HG03571 (cell line): ENCODE measurements around the gene DRC1.

Experiments
- ATAC-seq: cut with Tn5 transposase; IDR thresholded peaks from one replicate; pipeline ENCODE4 v1.9.1; 2021; ENCODE audit not compliant: unreplicated experiment

The DRC1 gene

GRCh38 chr2:26475832-26476501 lies 74.2 kb downstream of the DRC1 start:
- ATAC-seq: no peak

DNA sequence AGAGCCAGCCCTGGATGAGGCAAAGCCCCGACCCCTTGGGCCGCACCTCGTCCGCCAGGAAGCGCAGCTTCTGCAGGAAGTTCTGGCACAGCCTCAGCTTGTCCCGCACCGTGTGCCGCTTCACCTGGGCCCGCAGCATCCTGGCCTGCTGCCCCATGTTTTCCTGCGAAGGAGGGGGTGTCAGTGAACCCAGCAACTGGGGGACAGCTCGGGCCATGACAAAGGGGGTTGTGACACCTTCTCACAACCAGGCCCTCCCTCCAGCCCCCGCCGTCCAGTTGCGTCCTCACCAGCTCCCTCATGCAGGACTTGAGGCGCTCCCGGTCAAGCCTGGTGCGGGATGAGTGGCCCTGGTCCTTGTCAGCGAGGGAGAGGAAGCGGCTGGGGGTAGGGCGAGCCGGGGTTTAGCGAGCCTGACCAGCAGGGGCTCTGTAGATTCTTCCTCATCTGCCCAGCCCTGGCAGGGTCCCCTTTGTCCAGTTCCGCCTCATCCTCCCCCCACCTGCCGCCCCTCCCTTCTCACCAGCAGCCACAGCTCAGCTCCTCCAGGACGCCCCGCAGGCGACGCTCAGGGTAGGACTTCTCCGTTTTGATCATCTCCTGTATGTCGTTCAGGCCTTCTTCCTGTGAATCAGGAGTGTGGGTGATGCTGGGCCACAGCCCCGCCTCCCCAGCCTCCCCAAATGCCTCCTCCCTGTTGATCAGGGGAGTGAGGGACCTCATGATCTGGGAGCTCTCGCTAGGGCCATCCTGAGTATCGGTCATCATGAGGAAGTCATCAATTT lies 75.6 kb downstream of the DRC1 start:
- ATAC-seq: no peak

DNA sequence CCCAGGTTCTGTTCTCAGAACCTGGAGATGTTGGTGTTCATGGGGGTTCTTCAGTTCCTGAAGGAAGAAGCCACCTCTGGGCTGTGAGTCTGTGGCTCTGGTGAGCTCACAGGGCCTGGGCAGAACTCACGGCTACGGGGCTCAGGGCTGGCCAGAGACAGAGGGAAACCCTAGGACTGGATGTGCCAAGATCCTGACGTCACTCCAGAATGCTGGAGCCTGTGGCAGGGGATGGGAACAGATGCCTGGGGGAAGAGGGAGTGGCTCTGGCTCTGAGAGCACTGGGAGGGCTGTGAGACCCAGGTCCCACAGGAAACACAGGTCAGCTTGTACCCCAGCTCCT lies 76.2 kb downstream of the DRC1 start, which contains the start of gene OTOF:
TSS of gene OTOF (minus strand) at position 214 of the 343 bp plus-strand sequence.
- no peak for ATAC-seq

DNA sequence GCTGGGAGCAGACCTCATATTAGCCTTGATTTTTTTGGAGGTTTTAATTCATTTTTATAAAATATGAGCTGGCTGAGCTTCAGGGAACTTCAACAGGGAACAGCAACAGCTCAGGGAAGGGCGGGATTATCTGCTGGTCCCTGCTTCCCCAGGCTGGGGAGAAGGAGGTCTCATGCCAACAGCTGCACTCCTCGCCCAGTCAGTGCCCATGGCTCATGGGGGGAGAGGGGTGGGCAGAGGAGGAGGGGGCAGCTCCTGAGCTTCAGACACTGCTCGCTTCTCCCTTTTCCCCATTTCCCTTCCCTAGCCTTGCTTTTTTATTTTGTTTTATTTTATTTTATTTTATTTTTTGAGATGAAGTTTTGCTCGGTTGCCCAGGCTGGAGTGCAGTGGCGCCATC lies 76.6 kb downstream of the DRC1 start:
- ATAC-seq: no peak

- no peak for ATAC-seq
Observed at GRCh38 chr2:26479131-26479788, 77.5 kb downstream of the DRC1 start.

DNA sequence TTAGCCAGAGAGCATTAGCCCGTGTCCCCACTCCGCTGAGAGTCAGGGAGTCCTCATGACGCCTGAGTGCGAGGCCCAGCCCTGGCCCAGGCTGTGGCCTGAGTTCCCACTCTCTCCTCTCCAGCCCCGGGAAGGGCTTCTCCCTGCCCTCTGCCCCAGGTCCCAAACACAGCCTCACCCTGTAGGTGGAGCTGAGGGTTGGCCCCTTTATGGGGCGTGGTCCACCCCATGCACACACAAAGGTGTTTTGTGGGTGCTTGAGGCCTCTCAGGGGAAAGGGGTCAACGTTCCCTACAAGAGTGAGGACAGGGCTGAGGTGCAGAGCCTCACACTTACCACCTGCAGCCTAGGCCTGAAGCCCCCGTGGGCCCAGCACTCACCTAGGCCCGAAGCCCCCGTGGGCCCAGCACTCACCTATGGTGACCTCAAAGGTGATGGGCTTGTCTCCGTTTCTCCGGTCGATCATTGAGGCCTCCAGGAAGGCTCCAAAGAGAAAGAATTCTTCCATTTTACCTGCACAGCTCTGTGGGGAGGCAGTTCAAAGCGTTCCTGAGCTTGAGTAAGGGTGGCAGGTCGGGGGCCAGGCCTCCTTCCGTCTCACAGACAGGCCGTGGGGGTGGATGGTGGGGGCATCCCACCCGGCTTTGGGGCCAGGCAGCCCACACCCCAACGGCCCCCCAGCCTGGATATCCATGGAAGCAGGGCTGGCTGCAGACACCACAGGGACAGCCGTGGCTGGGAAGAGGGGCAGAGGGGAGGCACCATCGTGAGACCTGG lies 78.3 kb downstream of the DRC1 start:
- ATAC-seq: no peak

- ATAC-seq: no peak
Observed at GRCh38 chr2:26480566-26481423, 79.1 kb downstream of the DRC1 start.

DNA sequence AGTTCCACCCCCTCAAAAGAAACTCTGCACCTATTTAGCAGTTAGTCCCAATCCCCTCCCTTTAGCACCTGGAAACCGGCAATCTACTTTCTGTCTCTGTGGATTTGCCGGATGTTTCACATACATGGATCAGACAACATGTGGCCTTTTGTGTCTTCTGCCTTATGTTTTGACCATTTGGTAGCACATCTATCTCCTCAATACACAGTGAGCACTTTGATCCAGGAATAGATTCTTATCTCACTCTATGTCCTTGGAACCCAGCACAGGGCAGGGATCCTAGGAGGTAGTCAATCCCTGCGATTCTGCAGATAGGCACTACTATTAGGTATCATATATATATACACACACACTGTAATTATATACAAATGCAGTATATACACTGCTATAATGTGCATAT lies 80.0 kb downstream of the DRC1 start:
- ATAC-seq: no peak

GRCh38 chr2:26482211-26483026 lies 80.7 kb downstream of the DRC1 start:
- ATAC-seq: no peak

GRCh38 chr2:26483027-26483326 lies 81.3 kb downstream of the DRC1 start:
- no peak for ATAC-seq

DNA sequence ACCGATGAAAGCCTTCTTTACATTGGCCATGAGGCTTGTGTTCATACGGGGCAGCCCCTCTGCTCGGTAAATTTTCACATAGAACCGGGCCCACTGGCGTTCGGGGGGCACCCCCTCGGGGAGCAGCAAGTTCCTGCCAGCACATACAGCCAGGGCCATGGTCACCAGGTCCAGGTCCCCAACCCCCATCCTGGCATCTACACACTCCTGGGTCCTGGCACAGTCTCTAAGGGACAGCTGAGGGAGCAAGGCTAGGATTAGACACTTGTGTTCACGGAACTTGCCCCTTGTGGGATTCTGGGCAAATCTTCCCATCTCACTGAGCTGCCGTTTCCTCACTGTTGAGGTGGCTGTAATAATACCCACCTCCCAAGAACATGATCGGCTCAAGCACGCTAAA lies 81.8 kb downstream of the DRC1 start:
- no peak for ATAC-seq

DNA sequence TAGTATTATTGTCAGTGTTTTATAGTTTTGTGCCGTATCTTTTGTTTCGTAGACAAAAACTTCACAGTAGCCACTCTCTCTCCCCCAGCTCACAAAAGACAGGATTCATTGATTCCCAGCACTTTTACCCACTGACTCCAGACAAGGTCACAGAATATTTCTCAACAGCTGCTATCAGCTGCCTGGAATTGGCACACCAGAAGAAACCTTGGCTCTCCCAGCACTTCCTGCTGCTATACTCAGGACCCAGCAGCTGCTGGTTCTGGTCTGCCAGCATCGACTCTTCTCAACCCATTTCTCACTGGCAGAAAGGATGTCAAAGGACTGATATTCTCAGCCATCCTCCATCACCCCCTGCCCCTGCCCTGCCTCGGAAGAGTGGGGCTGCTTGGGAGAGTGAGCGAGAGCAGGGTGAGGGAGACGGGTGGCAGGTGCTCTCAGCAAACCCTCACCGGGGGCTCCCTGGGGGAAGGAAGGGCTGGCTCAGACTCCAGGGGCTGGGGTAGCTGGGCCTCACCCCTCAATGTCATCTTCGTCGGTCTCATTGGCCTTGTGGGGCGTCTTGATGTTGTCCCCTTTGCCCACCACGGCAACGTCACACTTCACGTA lies 82.3 kb downstream of the DRC1 start:
- ATAC-seq: no peak

DNA sequence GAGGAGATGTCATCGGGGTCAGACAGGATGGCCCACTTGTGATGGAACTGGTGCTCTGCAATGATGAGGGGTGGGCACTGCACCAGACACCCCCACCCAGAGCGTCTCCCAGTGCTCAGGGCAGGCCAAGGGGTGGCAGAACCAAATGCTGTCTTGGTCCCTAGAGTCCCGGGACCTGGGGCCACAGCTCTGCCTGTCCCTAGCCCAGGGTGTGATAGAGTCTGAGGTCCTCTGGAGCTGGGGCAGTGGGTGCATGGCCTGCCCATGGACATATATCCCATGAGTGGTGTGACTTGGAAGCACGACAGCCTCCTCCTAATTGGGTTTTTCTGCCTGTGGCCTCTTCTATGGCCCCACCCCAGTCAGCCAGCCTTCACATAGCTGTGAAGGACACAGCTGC lies 82.9 kb downstream of the DRC1 start:
- no peak for ATAC-seq

DNA sequence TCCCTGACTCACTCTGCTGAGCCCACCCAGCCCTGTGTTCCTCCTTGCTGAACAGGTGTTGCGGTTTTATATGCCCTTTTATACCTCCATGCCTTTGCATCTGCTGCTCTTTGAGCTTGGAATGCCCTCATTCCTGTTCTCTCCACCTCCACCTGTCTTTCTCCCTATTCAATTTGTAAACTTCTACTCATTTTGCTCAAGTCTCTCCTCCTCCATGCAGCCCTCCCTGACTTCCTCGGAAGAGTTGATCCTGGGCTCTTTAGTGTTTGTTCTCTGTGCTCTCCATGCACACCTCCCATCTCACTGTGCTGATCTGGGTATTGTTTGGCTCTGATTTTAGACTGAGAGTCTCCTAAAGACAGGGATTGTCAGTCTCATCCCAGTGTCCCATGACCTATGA lies 83.4 kb downstream of the DRC1 start:
- no peak for ATAC-seq

DNA sequence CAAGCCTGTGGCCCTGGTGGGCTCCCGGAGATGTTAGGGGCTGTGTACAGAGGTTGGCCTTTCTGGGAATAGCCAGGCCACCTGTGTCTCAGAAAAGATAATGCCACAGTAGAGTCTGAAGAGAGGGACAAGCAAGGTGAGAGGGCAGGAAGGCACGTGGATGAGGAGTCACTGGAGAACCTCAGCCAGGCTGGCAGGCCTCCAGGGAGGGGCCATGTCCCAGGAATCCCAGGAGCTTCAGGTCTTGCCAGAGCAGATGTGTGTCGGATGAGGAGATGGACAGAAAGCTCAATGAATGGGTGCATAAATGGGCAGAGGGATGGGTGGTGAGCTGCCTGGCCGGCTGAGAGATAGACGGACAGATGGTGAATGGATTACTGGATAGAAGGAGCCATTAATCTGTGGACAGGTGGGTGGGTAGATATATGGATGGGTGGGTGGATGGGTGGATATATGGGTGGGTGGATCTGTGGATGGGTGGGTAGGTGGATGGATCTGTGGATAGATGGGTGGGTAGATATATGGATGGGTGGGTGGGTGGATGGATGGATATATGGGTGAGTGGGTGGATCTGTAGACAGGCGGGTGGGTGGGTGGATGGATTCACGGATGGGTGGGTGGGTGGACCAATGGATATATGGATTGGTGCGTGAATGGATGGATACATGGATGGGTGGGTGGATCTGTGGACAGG lies 84.2 kb downstream of the DRC1 start:
- no peak for ATAC-seq

DNA sequence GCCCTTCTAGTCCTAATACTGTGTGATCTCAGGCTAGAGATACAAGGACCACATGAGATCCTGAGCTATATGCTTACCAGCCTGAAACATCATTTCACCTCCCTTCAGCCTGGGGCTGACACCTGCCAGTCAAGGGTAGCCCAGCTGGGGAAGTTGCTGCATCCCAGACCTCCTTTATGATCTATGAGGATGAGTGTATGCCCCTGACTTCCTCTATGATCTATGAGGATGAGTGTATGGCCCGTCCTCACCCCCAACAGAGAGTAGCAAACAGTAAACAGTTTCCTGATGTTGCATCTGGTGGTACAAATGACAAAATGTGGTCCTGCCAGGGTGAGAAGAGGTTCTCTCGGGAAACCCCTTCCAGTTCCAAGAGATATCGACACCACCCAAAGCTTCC lies 85.1 kb downstream of the DRC1 start:
- no peak for ATAC-seq

GRCh38 chr2:26487192-26487591 lies 85.5 kb downstream of the DRC1 start:
- no peak for ATAC-seq

DNA sequence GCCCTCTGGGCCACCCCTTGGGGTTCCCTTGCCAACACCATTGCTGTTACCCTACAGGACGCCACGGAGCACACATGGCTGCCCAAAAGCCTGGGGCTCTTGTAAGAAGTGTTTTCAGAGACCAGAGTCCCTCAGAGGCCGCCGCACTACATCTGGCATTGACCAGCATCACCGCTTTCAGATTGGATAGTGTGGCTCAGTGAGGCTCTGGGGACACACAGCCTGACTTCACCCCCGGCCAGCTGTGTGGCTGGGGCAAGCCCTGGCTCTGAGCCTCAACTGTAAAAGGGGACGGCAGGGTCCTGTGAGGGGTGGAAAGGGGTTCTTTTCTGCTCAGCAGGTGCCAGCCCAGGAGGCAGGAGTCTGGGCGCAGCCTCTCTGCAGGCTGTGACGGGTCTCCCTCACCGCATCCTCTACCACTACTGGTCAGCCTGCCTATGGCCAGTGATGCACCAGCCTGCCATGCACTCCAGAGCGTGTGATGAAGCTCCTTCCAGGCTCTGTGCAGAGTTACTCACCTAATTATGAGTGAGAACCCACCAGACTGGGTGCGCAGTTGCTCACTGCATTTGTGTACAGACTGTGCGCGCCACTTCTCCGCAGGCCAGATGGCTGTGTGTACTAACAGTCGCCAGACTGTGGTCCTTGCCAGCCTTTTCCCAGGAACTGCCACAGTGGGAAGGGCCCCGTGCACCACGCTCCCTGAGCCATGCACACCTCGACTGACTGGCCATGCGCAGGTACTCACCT lies 86.9 kb downstream of the DRC1 start:
- ATAC-seq: no peak
